Epidermal melanocyte (primary cell): ENCODE measurements around the gene GPR83.
"Not testable (repeated sequence)": the region's sequence is repeated elsewhere in the genome, so short reads cannot be mapped to it uniquely, and the experiment has no call there.

Source experiments
- DNase-seq: peaks from one replicate; pipeline ENCODE4 v3.0.0; 2011; ENCODE audit warnings: low spot score; ENCODE audit not compliant: insufficient read length

GPR83 gene

DNA sequence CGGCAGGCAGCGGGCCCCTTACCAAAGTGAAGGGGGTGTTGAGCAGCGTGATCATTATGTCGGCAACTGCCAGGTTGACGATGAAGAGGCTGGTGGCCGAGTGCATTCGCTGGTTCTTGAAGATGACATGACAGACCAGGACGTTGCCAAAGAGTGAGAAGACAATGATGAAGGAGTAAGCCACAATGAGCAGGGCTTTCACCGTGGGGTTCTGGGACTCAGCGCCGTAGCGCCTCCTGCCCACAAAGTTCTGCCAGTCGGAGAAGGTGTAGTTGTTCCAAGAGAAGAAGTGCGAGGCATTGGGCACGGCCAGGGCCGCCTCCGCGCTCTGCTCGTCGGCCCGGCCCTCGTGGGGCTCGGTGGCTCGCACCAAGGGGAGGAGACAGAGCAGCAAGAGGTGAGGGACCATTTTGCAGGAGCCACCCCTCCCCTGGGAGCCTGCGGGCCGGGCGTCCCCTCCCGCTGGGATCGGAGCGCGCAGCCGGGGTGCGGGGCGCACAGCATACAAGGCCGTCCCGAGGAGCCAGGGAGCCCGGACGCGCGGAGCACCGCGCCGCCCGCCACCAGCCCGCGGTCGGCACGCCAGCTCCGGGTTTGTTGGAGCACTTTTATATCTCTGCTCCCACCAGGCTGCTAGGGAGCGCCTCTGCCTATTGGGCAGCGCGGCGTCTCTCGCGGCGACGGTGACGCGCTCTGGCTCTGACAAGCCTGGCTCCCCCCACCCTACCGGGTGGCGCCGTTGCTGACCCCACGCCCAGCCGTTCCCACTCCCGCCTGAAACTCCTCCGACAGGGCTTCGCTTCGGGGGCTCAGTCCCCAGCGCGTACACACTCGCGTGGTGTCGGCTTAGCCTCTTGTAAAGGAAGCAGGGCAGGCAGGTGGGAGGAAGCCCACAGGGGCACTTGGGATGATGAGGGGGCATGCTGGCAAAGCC lies at the start of gene GPR83:
GPR83 (minus strand) TSS at position 581 of the 934 bp plus-strand sequence; CDS start at position 409, 172 bp downstream.
- DNase-seq = no peak

DNA sequence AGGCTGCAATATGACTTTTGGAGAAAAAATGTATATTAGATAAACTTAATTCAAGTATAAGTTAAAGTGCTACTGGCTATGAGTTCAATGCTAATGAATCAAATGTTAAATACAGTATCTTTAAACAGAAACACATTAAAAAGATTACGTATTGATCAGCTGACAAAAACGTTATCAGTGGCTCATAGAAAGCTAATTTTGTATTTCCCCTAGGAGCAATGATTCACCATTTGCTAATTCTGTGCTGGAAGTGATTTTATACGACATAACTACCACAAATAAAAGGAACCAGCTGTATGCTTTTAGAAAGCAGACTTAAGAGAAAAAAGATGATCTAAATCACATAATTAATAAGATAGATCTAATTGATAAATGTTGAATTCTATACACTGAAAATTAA lies 48.8 kb upstream of the GPR83 start:
- DNase-seq = no peak

DNA sequence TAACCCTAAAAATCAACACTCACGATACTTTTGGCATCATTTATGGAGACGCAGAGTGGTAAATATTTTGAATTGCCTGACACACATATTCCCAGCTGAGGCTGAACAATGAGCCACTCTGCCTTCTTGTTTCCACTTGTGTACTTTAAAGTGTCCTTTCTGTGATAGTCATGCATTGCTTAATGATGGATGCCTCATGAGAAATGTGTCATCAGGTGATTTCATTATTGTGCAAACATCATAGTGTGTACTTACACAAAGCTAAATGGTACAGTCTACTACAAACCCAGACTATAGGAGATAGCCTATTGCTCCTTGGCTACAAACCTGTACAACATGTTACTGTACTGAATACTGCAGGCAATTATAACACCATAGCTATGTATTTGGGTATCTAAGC lies 48.2 kb upstream of the GPR83 start:
- DNase-seq = no peak

DNA sequence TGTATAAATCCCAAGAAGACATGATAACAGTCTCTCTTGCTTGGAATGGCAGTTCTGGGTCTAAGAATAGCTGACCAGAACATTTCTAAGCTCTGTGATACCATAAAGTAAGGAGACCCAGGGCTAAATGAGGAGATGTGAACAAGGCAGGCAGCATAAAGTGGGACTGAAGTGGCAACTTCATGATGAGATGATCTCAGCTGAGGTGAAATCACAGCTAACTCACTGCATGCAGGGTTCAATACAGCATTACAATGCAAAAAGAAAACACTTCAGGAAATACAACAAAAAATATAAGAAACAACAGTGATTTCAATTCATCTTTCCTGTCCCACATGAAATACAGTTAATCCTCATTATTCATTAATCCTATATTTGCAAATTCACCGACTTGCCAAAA lies 47.8 kb upstream of the GPR83 start:
- no peak for DNase-seq

DNA sequence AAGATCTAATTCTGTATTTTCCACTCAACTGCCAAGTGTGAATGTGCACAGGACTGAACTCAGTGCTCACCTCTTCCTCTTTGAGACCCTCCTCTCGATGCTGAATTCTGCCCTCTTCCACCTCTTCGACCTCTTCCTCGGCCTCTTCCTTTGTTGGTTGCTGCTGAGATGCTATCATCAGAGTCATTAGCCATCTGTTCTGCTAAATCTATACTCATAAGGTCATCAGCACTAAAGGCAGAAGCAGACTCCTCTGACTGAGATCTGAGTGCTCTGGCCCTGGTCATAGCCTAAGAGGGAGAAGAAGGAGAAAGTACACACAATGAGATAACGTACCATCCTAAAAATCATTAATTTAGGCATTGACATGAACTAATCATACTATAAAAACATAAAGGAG lies 45.9 kb upstream of the GPR83 start:
- DNase-seq = no peak

DNA sequence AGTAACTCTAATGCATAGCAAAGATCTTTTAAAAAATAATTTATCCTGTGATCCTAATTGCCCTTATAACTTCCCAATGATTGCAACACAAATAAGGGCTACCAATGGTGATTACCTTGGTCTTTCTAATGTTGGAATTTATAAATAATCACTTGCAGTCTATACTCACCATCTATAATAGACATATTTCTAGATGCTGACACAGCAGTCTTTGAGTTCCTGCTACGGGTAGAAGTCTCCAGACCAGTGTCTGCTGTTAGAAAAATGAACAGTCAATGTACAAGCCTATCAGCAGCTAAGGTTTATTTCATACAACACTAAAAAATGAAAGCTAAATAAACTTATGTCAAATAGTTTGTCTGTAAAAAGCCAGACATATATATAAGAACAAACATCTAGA lies 44.4 kb upstream of the GPR83 start:
- no peak for DNase-seq

DNA sequence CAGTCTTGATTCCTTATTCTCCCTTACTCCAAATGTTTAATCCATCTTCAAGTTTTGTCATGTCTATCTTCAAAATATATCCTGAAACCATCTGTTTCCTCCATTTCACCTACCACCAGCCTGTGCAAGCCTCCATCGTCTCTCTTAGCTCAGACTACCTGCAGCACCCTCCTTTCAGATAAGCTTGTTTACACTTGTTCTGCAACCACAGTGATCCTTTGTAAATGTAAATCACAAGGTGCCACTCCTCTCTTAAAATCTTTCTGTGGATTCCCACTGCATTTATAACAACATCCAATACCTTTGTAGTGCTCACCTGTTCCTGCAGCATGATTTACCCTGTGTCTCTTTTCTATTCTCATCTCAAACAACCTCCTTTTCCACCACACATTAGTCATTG lies 31.8 kb upstream of the GPR83 start:
- no peak for DNase-seq

DNA sequence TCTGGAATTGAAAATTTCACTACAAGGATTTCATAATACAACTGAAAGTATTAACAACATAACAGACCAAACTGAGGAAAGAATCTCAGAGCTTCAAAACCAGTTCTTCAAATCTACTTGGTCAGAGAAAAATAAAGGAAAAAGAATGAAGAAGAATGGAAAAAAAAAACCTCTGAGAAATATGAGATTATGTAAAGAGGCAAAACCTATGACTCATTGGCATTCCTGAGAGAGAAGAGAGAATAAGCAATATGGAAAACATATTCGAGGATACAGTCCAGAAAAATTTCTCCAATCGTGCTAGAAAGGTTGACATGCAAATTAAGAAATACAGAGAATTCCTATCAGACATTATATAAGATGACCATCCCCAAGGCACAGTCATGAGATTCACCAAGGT lies 23.4 kb upstream of the GPR83 start:
- no peak for DNase-seq

DNA sequence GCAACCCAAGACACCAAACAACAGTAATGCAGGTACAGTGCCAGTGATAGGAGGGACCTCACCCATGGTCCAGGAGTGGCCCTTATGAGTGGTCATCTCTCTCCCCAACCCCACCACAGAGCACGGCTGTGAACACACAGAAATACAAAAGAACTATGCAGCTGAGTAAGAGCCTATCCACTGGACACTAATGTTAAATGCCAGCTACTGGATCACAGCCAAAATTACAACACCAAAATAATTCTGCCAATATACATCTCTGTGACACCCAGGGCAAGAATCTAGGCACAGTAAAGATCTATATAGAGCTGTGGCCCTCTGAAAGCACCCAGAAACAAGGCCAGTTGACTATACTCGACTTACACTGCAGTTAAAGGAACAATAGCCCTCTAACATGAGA lies 22.8 kb upstream of the GPR83 start:
- no peak for DNase-seq

DNA sequence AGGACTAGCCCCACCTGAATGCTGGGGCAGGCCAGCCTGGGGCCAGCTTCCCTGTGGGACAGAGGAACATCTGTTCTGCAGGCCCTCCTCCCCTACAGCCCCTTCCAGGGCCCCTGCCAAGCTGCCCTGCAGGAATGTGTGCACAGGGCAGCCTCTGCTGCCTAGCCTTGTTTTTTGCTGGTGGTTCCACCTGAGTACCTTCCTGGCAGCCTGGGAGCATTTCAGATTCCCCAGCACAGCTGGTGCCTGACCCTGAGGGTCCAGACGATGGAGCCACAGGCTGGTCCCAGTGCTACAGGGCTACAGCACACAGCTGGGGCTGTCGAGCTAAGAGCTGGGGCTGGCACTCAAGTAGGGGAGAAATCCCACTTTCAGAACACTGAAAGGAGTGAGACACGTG lies 22.3 kb upstream of the GPR83 start:
- DNase-seq = no peak

DNA sequence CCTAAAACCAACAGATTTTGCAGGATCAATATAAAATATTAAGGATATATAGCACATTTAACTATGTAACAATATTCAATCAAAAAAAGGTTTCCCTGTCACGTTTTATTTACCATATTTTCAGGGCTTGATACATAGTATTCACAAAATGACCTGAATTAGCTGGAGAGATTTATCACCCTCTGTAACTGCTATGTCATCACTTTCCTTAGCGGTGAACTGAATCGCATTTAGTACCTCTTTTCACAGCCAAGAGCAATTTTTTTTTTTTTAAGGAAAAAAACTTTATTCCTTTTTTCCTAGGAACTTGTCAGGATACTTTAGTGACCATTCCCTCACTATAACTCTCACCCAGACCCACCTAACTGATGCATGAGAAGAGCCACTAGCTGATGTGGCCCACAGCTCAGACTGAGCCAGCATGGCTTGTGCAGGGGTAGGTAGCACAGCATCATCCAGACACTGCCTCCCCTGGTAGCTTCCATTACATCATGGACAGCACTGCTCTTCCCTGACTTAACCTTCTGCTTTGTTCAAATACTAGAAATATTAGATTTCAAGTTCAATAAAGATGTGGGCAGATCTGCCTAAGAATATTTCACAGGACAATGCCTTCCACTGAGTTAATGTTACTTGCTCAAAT lies 17.0 kb upstream of the GPR83 start:
- DNase-seq = no peak

DNA sequence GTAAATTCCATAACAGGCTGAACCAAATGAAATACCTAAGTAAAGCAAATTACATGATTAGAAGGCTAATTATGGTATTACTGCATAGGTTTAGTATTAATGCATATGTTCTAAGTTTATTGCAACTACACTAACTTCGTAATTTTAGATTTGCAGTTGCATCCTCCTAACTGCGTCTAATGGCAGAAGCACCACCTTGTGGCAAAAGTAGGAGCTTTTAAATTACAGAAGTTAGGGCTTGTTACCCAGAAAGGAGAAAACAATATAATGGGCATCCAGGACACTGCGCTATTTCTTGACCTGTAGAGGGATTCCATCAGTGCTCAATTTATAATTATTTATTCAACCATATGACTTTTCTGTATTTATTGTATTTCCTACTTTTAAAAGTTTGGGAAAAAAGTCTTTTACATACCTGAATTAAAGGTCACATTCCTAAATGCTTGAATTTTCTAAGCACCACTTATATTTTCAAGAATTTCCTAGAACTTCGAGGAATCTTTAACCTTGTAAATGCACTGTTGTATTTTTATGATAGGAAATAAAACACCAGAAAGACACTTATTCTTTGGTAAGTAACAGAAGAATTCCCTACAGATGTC lies 16.3 kb upstream of the GPR83 start:
- DNase-seq = no peak

DNA sequence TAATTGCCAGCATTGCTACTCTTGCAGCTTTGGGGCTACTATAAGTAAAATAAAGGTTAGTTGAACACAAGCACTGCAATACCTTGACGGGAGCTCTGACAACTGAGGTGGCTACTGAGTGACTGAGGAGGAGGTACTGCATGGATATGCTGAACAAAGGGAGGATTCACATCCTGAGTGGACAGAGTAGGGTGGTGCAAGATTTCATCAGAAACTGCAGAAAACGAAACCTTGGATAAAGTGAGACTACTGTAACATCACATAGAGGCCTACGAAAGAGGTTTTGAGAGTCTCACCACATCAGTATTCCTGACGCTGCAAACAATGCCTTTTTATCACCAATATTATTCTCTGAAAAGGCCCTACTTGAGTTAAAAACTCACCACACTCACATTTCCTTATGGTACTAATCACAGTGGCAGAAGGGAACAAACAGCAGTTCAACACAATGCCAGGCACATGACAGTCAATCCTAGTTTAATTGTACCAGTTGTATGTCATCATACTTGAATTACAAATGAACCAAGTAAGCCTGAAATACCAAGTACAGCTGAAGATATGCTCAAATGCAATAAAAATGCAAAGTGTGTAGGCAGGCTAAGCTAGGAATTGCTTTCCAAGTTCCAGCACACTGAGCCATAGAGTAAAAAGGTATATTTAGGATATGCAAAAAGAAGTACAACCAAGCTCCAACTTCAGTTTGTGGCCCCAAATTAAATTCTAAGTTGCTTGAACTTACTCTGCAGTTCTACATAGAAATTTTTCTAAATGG lies 4.0 kb upstream of the GPR83 start:
- DNase-seq = no peak

DNA sequence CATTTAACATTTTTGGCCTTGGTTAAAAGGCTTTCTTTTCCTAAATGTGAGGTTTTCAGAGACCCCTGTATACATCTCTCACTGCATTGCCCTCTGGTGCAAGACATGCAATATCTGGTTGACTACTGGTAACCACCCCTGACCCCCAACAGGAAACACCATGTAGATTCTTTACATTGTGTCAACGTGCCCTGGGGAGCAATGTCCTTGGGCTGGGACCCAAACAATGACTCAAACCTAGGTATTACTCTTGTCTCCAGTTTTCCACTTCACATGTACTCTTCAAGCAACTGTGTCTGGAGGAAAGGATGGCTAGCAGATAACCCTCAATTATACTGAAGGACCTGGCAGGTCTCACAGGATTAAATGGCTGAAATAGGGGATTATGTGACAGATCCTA lies 1.1 kb upstream of the GPR83 start:
- DNase-seq = no peak

DNA sequence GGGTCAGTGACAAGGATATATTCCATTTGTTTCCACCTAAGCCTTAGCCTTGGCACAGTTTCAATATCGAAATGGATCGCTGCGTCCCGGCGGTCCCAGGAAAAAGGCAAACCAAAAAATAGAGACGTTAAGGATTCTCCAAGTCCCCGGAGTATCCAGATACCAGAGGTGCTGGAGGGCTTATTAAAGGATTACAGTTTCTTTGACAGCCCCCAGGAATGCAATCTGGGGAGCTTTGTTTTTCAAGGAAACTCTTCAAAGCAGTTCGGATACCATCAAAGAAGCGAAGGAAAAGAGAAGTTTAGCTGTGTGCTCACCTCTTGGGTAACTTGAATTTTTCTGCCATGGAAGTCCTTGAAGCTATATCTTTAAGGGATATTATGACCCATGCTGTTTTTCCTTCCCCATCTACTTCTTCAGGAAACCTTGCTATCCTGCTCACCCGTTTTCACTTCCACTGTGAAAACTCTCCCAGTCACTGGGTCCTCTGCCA lies 600 bp upstream of the GPR83 start:
- DNase-seq = no peak

DNA sequence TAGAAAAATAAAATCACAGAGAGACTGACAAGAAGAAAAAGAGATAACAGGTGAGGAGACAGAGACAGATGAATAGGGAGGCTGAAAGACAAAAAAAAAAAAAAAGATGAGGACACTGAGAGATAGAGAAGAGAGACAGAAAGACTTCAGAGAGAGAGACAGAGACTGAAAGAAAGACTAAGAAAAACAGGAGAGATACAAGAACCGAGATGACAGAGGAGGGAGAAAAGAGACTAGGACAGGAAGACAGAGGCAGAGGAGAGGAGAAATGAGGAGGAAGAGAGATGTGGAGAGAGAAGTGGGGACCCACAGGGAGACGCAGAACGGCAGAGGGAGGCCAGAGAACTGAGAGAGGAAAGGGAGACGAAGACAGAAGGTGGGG lies 771 bp downstream of the GPR83 start:
- no peak for DNase-seq

DNA sequence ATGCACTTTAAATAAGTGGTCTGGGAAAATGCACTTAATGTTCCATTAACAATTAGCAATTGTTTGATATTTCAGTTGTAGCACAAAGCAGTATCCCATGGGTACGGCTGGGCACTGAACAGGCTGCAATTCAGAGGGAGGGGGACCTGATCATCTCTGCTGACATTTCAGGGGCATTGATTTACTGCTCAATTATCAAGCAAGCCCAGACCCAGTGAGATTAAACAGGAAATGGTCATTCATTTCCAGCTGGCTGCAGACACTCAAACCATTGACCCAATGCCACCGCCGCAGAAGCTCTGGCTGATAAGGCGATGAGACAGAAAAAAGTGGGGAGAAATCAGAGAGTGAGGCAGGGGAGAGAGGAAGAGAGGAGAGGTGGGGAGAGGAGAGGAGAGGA lies 1.2 kb downstream of the GPR83 start:
- DNase-seq = no peak

DNA sequence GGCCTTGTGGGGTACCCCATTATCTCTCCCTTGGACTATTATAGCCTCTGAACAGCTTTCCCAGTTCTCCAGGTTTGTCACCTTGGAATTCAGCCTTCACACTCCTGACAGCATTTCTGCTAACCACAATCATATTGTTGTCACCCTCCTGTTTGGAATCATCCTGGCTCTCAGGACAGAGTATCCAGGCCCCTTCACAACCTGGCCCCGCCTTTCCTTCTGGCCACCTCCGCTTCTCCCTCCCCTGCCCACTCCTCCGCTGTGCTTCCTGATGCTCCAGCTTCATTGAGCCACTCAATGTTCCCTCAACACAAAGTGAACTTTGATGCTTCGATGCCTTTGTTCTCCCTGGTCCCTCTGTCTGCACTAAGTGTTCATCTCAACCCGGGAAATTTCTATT lies 3.1 kb downstream of the GPR83 start:
- DNase-seq = no peak

DNA sequence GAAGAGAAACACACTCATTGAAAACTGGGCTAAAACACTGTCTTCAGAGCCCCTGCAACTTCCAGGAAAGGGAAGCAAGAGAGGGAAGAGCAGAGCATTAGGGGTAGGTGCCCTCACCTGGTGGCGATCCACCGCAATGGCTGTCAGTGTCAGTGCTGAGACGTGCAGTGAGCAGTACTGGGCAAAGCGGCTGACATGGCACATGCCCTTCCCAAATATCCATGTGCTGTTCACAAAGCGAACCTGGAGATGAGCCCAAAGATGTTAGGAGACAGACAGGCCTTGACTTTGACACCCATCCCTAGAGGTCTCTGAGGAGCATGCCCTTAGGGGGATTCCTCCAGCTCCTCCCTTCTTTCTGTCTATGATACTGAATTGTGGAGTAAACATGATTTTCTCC lies 4.9 kb downstream of the GPR83 start:
- DNase-seq = no peak

DNA sequence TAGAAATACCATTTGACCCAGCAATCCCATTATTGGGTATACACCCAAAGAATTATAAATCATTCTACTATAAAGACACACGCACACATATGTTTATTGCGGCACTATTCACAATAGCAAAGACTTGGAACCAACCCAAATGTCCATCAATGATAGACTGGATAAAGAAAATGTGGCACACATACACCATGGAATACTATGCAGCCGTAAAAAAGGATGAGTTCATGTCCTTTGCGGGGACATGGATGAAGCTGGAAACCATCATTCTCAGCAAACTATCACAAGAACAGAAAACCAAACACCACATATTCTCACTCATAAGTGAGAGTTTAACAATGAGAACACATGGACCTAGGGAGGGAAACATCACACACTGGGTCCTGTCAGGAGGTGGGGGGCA lies 9.3 kb downstream of the GPR83 start:
- DNase-seq = not testable (repeated sequence)

DNA sequence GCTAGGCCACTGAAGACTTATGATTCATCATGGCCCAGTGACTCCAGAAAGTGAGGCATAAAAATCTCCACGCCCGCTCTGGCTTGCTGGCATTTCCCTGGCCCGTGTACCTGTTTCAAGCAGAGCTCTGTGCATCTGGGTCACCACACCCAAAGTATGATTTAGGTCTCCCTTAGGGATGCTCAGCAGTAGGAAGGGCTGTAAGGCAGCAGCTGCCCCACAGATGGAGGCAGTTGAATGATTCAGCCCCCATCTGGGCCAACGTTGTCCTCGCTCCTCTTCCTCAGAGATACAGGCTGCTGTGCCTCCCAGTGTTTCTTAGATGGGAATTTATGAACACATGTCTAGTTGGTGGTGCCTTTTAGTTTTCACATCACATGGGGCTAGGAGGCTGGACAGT lies 21.6 kb downstream of the GPR83 start:
- no peak for DNase-seq

DNA sequence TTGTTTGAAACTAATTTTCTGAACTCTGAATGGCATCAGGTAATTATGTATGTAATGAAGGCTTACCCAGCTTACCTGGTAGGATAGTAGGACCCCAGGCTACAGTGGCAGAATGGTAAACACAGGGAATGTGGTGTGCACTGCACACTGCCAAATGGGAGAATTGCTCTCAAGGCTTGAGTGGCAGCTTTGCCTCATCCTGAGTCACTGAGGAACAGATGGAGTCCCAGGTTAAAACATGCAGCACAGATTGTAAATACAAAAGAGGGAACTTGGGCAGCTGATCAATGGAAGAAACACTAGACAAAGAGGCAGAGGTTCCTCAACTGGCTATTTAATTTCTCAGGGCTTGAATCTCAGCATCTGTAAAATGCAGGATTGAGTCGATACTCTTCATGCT lies 24.4 kb downstream of the GPR83 start:
- DNase-seq = no peak
